Activated T-helper 2 cell treated with anti-CD3 and anti-CD28 coated beads, Interferon-gamma antibody, Interleukin-2, Interleukin-4, amounts not matched to agents 10 μg/mL and 5 μg/mL and 100 μg/mL, durations not matched to agents 14 hours and 24 hours and 36 hours (primary cell): ENCODE data around the gene KRT2. TPM values are rescaled to one million over a fixed set of nuclear protein-coding genes. Genes with fewer than 3 reads are reported as not detected.

Experiments used
- DNase-seq: peaks from one replicate; pipeline ENCODE4 v3.0.0; 2021; ENCODE audit warnings: low spot score
- H3K27ac Mint-ChIP-seq: one replicate; pipeline ENCODE4 v1.8.0; 2021; ENCODE audit warnings: mixed read lengths
- H3K27me3 Mint-ChIP-seq: one replicate; pipeline ENCODE4 v1.8.0; 2021; ENCODE audit warnings: low read depth, mixed read lengths
- H3K36me3 Mint-ChIP-seq: one replicate; pipeline ENCODE4 v1.8.0; 2021; ENCODE audit warnings: low read depth, mixed read lengths
- H3K4me1 Mint-ChIP-seq: one replicate; pipeline ENCODE4 v1.8.0; 2021; ENCODE audit warnings: low read depth, mixed read lengths
- H3K4me3 Mint-ChIP-seq: one replicate; pipeline ENCODE4 v1.8.0; 2021; ENCODE audit warnings: low read depth, mild to moderate bottlenecking, moderate library complexity, mixed read lengths
- H3K9me3 Mint-ChIP-seq: one replicate; pipeline ENCODE4 v1.8.0; 2021; ENCODE audit warnings: mixed read lengths
- intact Hi-C: fragments of 100-400 bp; cut with micrococcal nuclease; formaldehyde crosslinking; loops from one replicate; pipeline ENCODE4 v1.15.1; 2023
- total RNA-seq: library from RNA; stranded (reverse); gene quantifications from 2 replicates; pipeline ENCODE4 v1.2.3, GENCODE V29; 2022

Gene KRT2
- total RNA-seq, 1 donor from 2014 or later = not detected

DNA sequence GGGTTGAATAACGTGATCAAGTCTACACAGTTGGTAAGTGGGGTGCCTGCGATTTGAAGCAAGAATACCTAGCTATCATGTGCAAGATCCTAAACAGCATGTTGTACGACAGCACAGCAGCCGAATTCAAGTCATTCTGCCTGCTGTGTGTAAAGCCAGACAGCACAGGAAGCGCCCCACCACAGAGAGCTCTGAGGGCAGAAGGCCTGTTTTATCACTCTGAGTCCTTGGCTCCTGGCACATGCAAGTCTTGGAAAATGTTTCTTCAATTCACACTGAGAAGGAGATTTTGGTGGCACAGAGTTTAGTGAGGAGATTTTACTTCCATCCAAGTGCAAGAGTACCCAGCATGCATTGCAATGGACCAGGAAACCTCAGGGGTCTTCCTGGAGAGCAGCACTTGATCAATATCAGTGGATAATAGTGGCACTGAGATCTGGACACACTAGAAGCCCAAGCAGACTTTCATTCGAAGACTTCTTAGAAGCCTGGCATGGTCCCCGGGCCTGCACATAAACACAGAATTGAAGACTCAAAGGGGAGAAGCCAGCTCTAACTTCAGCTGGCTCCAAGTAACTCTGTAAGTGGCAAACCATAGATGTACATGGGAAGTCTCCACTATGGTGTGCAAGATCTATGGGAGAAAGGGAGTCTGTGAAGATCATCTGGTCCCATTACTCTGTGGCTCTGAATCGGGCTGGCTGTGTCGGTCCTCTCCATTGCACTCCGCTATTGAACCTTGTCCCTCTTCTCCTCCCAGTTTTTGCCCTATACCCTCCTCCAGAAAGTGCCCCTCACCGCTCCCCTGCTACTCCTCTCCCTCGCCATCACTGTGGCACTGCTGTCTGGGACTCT lies 29.7 kb upstream of the KRT2 start:
- no peaks in the 10 kb centered on the region for H3K36me3 Mint-ChIP-seq
- H3K9me3 Mint-ChIP-seq = no peaks in the 10 kb centered on the region
- H3K27me3 Mint-ChIP-seq = peaks cover 24% of the 10 kb centered on the region
- H3K4me3 Mint-ChIP-seq = no peak overlapping the region
- DNase-seq = no peak
- H3K4me1 Mint-ChIP-seq = peaks cover 38% of the 10 kb centered on the region
- no peak overlapping the region for H3K27ac Mint-ChIP-seq
- intact Hi-C loops = no loop called here

DNA sequence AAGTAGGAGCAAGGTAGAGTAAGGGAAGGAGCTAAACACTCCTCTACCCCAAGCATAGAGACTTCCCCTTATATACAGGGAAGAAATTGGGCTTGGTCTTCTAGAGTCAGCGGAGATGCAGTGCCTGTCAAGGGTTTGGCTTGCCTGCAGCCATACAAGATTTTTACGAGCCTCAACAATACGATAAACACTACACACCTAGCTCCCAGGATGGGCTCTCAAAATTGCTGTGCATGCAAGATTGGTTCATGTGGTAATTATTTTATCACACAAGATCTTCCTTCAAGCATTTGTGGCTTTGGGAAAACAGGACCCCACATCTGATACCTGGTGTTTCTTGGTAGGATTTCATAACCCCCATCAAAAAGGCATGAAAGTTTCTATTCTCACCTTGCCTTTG lies 28.4 kb upstream of the KRT2 start, which contains the start of gene KRT1:
TSS of gene KRT1 (minus strand) at position 45 of the 400 bp plus-strand sequence. CDS start 59 bp downstream, outside the sequence.
- no peaks in the 10 kb centered on the region for H3K36me3 Mint-ChIP-seq
- no peak within 1 kb of the TSS for H3K4me3 Mint-ChIP-seq

DNA sequence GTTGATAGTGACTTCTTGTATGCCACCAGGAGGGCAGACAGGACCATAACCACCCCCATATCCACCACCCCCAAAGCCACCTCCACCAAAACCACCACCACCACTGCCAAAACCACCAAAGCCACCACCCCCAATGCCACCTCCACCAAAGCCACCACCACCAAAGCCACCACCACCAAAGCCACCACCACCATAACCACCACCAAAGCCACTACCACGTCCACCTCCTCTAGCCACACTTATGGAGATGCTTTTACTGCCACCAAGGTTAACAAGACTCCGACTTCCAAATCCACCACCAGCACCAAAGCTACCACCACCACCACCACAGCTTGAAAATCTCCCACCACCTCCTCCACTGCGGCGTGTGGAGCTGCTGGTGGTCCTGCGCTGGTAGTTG lies 27.9 kb upstream of the KRT2 start:
- Mint-ChIP-seq H3K27ac (no peak overlapping the region), H3K4me3 (no peak overlapping the region), H3K27me3 (peaks cover 21% of the 10 kb centered on the region), H3K9me3 (no peaks in the 10 kb centered on the region), H3K4me1 (peaks cover 43% of the 10 kb centered on the region), H3K36me3 (no peaks in the 10 kb centered on the region)
- no peak for DNase-seq
- intact Hi-C loops = no loop called here

More for the DNA sequence above, 28.4 kb upstream of the KRT2 start, which contains the start of gene KRT1:
- Mint-ChIP-seq H3K9me3 (no peaks in the 10 kb centered on the region), H3K4me1 (peaks cover 43% of the 10 kb centered on the region), H3K27me3 (peaks cover 21% of the 10 kb centered on the region), H3K27ac (no peak within 1 kb of the TSS)
- DNase-seq = no peak
- intact Hi-C loops = no loop called here

DNA sequence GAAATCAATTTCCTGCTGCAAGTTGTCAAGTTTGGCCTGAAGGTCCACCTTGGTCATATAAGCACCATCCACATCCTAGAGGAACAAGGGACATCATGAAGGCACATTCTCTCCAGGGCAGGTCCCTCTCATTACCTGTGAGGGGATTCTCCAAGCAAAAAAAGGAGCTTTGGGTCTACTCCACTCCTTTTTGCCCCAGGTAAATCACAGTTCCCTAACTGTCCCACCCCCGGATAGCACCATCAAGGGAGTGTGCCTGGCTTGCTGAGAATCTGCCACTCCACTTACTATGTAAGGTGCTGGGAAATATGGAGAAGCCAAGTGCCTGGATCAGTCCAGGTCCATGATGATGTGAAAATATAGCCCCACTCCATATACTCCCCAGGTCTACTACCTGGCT lies 25.7 kb upstream of the KRT2 start:
- H3K27ac Mint-ChIP-seq = no peak overlapping the region
- H3K27me3 Mint-ChIP-seq = peaks cover 11% of the 10 kb centered on the region
- H3K4me1 Mint-ChIP-seq = peaks cover 42% of the 10 kb centered on the region
- intact Hi-C loops = no loop called here
- no peaks in the 10 kb centered on the region for H3K36me3 Mint-ChIP-seq
- no peak for DNase-seq
- no peak overlapping the region for H3K4me3 Mint-ChIP-seq
- H3K9me3 Mint-ChIP-seq = no peaks in the 10 kb centered on the region

DNA sequence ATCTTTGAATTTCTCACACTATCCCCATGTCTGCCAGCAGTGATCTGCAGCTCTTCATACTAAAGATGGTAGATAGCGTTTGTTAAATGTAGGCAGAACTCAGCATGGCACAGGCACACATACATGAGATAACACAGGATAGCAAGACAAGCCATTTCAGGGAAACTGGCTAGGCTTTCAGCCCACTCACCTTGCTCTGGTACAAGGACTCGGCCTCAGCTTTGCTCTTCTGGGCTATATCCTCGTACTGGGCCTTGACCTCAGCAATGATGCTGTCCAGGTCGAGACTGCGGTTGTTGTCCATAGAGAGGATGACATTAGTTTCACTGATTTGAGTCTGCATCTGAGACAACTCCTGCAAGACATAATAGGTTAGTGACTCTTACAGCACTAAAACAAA lies 25.1 kb upstream of the KRT2 start:
- Mint-ChIP-seq H3K27ac (no peak overlapping the region), H3K27me3 (peaks cover 11% of the 10 kb centered on the region), H3K9me3 (no peaks in the 10 kb centered on the region), H3K4me1 (peaks cover 41% of the 10 kb centered on the region), H3K36me3 (no peaks in the 10 kb centered on the region), H3K4me3 (no peak overlapping the region)
- intact Hi-C loops = no loop called here
- DNase-seq = no peak

DNA sequence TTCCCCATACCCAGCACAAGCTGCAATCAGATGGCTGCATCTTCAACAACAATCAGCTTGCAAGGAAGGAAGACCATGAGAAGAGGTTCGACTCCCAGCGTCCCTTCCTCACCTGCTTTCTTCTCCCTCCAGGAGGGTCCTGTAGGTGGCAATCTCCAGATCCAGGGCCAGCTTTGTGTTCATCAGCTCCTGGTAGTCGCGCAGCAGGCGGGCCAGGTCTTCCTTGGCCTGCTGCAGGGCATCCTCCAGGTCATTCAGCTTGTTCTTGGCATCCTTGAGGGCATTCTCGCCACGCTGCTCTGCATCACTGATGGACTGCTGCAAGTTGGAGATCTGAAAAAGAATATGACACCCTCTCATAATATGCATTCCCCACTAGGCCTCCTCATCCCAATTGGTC lies 24.2 kb upstream of the KRT2 start:
- H3K27me3 Mint-ChIP-seq = peaks cover 11% of the 10 kb centered on the region
- H3K27ac Mint-ChIP-seq = no peak overlapping the region
- H3K36me3 Mint-ChIP-seq = no peaks in the 10 kb centered on the region
- peaks cover 34% of the 10 kb centered on the region for H3K4me1 Mint-ChIP-seq
- no peak for DNase-seq
- H3K9me3 Mint-ChIP-seq = no peaks in the 10 kb centered on the region
- H3K4me3 Mint-ChIP-seq = no peak overlapping the region
- intact Hi-C loops = no loop called here

DNA sequence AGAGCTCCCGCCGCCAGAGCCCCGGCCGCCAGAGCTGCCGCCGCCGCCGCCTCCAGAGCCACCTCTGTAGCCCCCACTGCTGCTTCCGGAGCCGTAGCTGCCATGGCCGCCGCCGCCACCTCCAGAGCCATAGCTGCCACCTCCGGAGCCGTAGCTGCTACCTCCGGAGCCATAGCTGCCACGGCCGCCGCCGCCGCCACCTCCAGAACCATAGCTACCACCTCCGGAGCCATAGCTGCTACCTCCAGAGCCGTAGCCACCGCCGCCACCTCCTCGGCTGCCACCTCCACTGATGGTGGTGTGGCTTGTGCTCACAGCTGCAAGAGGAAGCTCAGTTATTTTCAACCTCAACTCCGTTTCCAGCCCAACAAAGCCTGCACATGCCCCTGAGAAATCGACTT lies 23.3 kb upstream of the KRT2 start:
- H3K27me3 Mint-ChIP-seq = peaks cover 13% of the 10 kb centered on the region
- peaks cover 29% of the 10 kb centered on the region for H3K4me1 Mint-ChIP-seq
- intact Hi-C loops = no loop called here
- H3K36me3 Mint-ChIP-seq = no peaks in the 10 kb centered on the region
- no peaks in the 10 kb centered on the region for H3K9me3 Mint-ChIP-seq
- no peak overlapping the region for H3K27ac Mint-ChIP-seq
- H3K4me3 Mint-ChIP-seq = no peak overlapping the region
- DNase-seq = no peak

DNA sequence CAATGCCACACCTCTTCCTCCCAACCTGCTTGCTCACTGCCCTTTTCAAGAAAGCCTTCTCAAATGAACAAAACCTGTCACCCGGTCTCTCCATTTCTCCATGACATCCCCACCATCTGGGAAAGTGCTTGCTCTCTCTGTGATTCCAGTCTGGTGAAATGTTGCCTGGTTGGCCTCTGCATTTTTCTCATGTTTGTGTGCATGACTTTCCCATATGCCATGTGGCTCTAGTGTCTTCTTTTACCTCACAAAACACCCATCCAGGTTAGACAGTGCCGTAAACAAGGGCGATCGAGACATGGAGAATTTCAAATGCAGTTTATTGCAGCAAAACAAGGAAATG lies 22.4 kb upstream of the KRT2 start:
- Mint-ChIP-seq H3K4me1 (peaks cover 25% of the 10 kb centered on the region), H3K4me3 (no peak overlapping the region), H3K27ac (no peak overlapping the region), H3K9me3 (no peaks in the 10 kb centered on the region), H3K27me3 (peaks cover 14% of the 10 kb centered on the region), H3K36me3 (no peaks in the 10 kb centered on the region)
- DNase-seq = no peak
- intact Hi-C loops = no loop called here

DNA sequence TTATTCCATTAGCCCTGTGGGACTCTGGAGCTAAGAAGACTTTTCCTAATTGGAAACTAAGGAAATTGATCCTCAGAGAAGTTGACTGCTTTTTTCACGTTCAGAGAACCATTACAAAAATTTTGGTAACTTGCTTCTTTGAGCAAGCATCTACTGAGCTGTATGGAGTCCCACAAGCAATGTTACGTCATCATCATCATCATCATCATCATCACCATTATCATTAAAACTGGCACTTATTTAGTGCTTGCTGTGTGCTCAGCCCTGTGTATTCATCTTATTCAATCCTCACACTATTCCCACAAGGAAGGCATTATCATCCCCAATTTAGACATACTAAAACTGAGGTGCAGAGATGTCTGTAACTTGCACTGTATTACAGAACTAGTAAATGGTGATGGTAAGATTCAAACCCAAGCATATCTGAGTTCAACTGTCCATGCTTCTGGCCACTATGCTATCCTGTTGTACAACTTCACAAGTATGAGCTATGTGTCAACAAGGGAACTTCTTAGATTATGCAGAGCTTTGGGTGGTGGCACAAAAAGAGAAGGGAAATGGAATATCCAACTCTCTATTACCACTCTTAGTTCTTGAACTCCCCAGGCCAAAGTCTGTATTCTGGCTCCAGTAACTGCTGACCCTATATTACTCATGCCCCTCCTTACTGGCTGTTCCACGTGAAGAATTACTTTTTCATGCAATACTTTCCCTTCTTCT lies 21.9 kb upstream of the KRT2 start:
- Mint-ChIP-seq H3K4me3 (no peak overlapping the region), H3K27me3 (peaks cover 12% of the 10 kb centered on the region), H3K4me1 (peaks cover 23% of the 10 kb centered on the region), H3K27ac (no peak overlapping the region), H3K9me3 (no peaks in the 10 kb centered on the region), H3K36me3 (no peaks in the 10 kb centered on the region)
- no peak for DNase-seq
- intact Hi-C loops = no loop called here

DNA sequence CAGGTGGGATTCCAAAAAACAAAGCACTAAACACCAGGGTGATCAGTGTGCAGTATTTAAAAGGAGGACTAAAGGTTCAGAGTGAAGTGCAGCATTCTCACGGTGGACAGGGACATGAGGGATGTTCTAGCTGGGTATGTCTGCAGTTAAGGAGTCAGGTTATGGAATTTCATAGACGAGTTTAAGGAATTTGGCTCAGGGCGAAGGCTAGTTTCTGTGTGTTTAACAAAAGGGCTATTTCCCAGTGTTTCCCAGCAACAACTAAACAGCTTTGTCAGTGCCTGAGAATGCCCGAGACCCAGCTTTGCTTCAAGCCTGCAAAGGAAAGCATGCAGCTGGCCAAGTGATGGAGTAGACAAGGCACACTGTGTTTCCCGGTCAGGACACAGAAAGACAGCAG lies 21.2 kb upstream of the KRT2 start:
- Mint-ChIP-seq H3K36me3 (no peaks in the 10 kb centered on the region), H3K4me1 (peaks cover 20% of the 10 kb centered on the region), H3K9me3 (no peaks in the 10 kb centered on the region), H3K27ac (no peak overlapping the region), H3K27me3 (peaks cover 8% of the 10 kb centered on the region), H3K4me3 (no peak overlapping the region)
- no peak for DNase-seq
- intact Hi-C loops = no loop called here

DNA sequence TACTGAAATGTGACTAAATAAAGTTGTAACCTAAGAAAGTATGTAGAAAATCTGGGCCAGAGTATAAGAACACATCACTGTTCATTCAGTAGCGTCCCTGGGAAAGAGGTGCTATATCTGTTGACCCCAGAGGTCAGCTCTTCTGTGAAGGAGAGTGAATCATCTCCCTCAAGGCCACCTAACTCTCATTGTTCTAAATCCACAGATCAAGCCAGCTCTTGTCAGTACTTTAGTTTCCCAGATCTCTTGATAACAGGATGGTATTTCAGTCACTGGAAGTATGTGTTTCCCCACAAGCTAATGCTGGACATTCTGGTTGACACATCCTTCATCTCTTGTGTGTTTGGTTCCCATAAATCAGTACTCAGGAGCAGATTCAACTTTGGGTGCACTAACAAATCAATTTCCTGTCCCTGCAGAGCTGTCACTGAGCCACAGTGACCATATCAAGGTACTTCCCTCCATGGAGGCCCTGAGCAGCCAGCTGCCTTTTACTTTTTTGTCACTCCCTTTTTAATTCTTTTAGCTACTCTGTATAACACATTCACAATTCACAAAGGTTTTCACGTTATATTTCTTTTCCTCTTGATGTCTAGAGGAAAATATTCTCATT lies 20.4 kb upstream of the KRT2 start:
- no peak for DNase-seq
- H3K27me3 Mint-ChIP-seq = peaks cover 10% of the 10 kb centered on the region
- no peak overlapping the region for H3K27ac Mint-ChIP-seq
- H3K36me3 Mint-ChIP-seq = no peaks in the 10 kb centered on the region
- H3K9me3 Mint-ChIP-seq = no peaks in the 10 kb centered on the region
- peaks cover 13% of the 10 kb centered on the region for H3K4me1 Mint-ChIP-seq
- no peak overlapping the region for H3K4me3 Mint-ChIP-seq
- intact Hi-C loops = no loop called here

DNA sequence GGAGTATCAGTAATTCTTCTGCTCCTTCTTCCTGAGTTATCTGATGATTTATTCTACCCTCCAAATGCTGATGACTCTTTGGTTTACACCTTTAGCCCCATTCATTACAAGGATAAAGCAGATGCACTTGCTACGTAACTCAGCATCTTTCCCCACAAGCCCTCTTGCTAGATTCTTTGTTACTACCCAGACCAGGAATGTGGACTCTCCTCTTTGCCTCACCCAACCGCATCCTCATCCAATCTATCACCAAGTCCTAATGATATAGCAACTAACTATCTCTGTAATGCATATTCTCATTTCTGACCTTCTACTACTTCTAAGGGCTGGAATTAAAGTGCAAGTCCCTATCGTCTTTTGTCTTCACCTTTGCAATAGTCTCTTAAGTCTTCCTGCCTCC lies 18.9 kb upstream of the KRT2 start:
- no peaks in the 10 kb centered on the region for H3K9me3 Mint-ChIP-seq
- H3K36me3 Mint-ChIP-seq = no peaks in the 10 kb centered on the region
- H3K27ac Mint-ChIP-seq = no peak overlapping the region
- H3K4me3 Mint-ChIP-seq = no peak overlapping the region
- peaks cover 10% of the 10 kb centered on the region for H3K27me3 Mint-ChIP-seq
- intact Hi-C loops = no loop called here
- H3K4me1 Mint-ChIP-seq = peaks cover 2% of the 10 kb centered on the region
- no peak for DNase-seq

DNA sequence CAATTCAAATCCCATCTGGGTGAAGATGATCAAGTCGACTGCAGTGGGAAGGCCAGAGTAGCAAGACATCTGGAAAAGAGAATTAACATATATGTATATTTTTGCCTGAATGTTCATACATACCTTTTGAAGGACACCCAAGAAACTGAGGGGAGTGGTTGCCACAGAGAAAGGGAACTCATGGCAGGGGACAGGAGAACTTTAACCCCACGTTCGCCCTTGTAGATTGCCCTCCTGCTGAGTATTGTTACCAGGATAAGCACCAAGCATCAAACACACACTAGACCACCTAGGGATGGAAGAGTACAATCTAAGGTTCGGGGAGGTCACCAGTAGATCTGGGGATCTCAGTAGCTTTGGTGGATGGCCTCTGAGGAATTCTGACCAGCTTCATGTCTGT lies 18.5 kb upstream of the KRT2 start:
- Mint-ChIP-seq H3K27ac (no peak overlapping the region), H3K27me3 (peaks cover 10% of the 10 kb centered on the region), H3K36me3 (no peaks in the 10 kb centered on the region), H3K4me3 (no peak overlapping the region), H3K9me3 (no peaks in the 10 kb centered on the region), H3K4me1 (peaks cover 2% of the 10 kb centered on the region)
- intact Hi-C loops = no loop called here
- no peak for DNase-seq
